ENCODE data around the gene MORN1. TPM values are rescaled to one million over a fixed set of nuclear protein-coding genes. Genes with fewer than 3 reads are reported as not detected.
A peak's percentile ranks its signal among the peaks of the same experiment; 100 is the strongest.

The MORN1 gene
- total and polyA plus RNA-seq, 2 experiments from 2014 or later = 4.5 to 9.4 TPM

DNA sequence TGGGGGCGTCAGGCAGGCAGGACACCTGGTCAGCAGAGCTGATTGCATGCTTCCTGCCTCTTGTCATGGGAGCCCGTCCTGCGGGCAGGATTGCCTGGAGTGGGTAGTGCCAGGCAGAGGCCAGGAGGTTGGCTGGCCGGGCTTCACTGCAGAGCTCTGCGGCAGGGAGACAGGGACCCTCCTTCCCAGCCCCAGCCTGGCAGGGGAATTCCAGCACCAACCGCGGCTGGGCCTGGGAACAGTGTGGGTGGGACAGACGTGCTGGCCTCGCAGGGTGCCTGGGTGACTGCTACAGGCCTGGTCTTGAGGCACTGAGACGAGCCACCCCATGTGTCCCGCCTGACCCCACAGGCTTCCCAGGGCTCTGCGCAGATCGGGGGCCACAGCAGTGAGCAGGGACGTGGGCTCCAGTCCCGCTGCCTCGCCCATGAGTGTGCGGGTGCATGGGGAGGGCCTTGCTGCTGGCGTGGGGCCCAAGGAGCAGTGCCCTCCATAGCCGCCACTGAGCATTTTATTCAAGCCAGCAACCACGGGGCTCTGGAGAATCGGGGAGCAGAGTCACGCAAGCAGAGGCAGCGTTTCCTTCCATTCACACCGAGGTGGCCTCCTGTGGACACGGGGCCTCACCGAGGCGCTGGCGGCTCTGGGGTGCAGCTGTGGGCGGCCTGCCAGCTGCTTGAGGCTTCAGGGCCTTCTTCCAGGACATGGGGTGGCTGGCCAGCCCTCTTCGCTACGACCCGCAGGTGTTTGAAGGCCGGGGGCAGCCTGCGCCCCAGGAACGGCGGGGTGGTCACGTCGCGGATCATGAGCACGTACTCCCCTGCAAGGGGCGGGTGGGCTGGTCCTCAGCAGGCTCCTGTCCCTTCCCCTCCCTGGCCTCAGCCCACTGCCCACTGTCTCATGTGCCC is 70.3 kb downstream of the MORN1 start:
- WGBS (ENCODE audit: low lambda C conversion rate, missing lambda C conversion rate) = 85% methylated on average over 39 of the region's 41 CpGs
- no peaks in the 10 kb centered on the region for H3K9me3 ChIP-seq (ENCODE audit: low read depth)
- DNase-seq (ENCODE audit: low spot score) = no peak
- H3K4me3 ChIP-seq = no peak overlapping the region
- no peaks in the 10 kb centered on the region for H3K27me3 ChIP-seq
- no peak overlapping the region for H2AFZ ChIP-seq
- H3K4me1 ChIP-seq (ENCODE audit: insufficient read depth) = peaks cover 37% of the 10 kb centered on the region
- H3K79me2 ChIP-seq = no peaks in the 10 kb centered on the region
- peak overlapping the region; percentile 59 for H3K4me2 ChIP-seq
- no peaks in the 10 kb centered on the region for H4K20me1 ChIP-seq (ENCODE audit: insufficient read depth, poor library complexity, severe bottlenecking)
- no peaks in the 10 kb centered on the region for H3K36me3 ChIP-seq (replicated peaks; ENCODE audit: insufficient read depth, low read depth)
- no peak for TF ChIP-seq EZH2 (IDR thresholded peaks at IDR 0.05; ENCODE audit: borderline replicate concordance)
- peak overlapping the region; percentile 97 for H3K27ac ChIP-seq
- H3K9me2 ChIP-seq (replicated peaks; ENCODE audit: insufficient read depth) = no peaks in the 10 kb centered on the region

DNA sequence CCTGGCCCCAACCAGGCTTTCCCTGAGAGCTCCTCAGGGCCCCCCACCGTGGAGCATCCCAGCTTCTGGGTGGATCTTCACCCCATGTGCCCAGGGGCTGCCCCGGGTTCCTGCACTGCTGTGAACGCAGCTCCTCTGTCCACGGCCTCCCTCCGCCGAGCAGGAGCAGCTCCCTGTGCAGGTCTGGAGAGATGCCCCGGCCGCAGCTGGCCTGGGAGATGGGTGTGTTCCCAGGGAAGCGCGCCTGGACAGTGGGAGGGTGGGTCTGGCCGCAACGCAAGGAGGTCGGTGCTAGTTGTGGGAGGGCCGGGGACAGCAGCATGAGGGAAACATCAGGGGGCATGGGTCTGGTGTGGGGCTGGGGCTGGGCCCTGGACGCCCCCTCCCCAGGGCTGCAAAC is 71.3 kb downstream of the MORN1 start:
- TF ChIP-seq EZH2phosphoT487 (IDR thresholded peaks at IDR 0.05; ENCODE audit: low read depth, severe bottlenecking, unreplicated experiment) (no peak), EZH2 (IDR thresholded peaks at IDR 0.05; ENCODE audit: borderline replicate concordance) (no peak)
- TF ChIP-seq, protein P1, sequence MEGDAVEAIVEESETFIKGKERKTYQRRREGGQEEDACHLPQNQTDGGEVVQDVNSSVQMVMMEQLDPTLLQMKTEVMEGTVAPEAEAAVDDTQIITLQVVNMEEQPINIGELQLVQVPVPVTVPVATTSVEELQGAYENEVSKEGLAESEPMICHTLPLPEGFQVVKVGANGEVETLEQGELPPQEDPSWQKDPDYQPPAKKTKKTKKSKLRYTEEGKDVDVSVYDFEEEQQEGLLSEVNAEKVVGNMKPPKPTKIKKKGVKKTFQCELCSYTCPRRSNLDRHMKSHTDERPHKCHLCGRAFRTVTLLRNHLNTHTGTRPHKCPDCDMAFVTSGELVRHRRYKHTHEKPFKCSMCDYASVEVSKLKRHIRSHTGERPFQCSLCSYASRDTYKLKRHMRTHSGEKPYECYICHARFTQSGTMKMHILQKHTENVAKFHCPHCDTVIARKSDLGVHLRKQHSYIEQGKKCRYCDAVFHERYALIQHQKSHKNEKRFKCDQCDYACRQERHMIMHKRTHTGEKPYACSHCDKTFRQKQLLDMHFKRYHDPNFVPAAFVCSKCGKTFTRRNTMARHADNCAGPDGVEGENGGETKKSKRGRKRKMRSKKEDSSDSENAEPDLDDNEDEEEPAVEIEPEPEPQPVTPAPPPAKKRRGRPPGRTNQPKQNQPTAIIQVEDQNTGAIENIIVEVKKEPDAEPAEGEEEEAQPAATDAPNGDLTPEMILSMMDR (IDR thresholded peaks at IDR 0.05; ENCODE audit: poor library complexity) = no peak
- no peak overlapping the region for H3K27ac ChIP-seq

DNA sequence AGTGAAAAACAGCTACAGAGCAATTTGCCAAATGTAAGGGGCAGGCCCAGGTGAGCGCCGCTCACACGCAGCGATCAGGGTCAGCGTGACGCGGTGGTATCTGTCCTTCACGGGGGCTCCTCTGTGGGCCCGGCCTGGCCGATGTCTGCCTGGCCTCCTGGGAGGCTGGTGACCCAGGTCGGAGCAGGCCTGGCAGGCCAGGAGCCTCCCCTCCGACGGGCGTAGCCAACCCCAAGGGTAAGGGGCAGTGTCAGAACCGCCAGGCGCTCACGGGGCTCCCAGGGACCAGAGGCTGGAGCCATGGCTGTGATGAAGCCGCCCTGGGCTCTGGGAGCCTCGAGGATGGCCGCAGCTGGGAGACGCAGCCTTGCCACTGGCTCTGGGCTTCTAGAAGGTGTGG is 72.1 kb downstream of the MORN1 start:
- Histone ChIP-seq H3K36me3 (replicated peaks; ENCODE audit: insufficient read depth, low read depth) (no peaks in the 10 kb centered on the region), H3K9me3 (ENCODE audit: low read depth) (no peaks in the 10 kb centered on the region), H3K27ac (no peak overlapping the region), H2AFZ (no peak overlapping the region), H3K4me2 (no peak overlapping the region), H4K20me1 (ENCODE audit: insufficient read depth, poor library complexity, severe bottlenecking) (no peaks in the 10 kb centered on the region), H3K79me2 (no peaks in the 10 kb centered on the region), H3K4me3 (no peak overlapping the region), H3K27me3 (no peaks in the 10 kb centered on the region), H3K9me2 (replicated peaks; ENCODE audit: insufficient read depth) (no peaks in the 10 kb centered on the region), H3K4me1 (ENCODE audit: insufficient read depth) (peaks cover 46% of the 10 kb centered on the region)
- WGBS (ENCODE audit: low lambda C conversion rate, missing lambda C conversion rate) = 94% methylated on average over 21 of the region's 21 CpGs
- DNase-seq (ENCODE audit: low spot score) = no peak
- TF ChIP-seq EZH2phosphoT487 (IDR thresholded peaks at IDR 0.05; ENCODE audit: low read depth, severe bottlenecking, unreplicated experiment) = no peak
- TF ChIP-seq, protein P1 (IDR thresholded peaks at IDR 0.05; ENCODE audit: poor library complexity) = no peak
- no peak for TF ChIP-seq EZH2 (IDR thresholded peaks at IDR 0.05; ENCODE audit: borderline replicate concordance)

More for the DNA sequence above, 71.3 kb downstream of the MORN1 start:
- Histone ChIP-seq H3K79me2 (no peaks in the 10 kb centered on the region), H2AFZ (no peak overlapping the region), H3K4me2 (no peak overlapping the region), H4K20me1 (ENCODE audit: insufficient read depth, poor library complexity, severe bottlenecking) (no peaks in the 10 kb centered on the region), H3K9me3 (ENCODE audit: low read depth) (no peaks in the 10 kb centered on the region), H3K27me3 (no peaks in the 10 kb centered on the region), H3K4me3 (no peak overlapping the region), H3K9me2 (replicated peaks; ENCODE audit: insufficient read depth) (no peaks in the 10 kb centered on the region), H3K4me1 (ENCODE audit: insufficient read depth) (peaks cover 46% of the 10 kb centered on the region), H3K36me3 (replicated peaks; ENCODE audit: insufficient read depth, low read depth) (no peaks in the 10 kb centered on the region)
- no peak for DNase-seq (ENCODE audit: low spot score)
- 97% methylated on average over 14 of the region's 15 CpGs for WGBS (ENCODE audit: low lambda C conversion rate, missing lambda C conversion rate)

Data from hepatocyte (in vitro differentiated cells).